ENCODE measurements around the gene AGBL4.

DNA sequence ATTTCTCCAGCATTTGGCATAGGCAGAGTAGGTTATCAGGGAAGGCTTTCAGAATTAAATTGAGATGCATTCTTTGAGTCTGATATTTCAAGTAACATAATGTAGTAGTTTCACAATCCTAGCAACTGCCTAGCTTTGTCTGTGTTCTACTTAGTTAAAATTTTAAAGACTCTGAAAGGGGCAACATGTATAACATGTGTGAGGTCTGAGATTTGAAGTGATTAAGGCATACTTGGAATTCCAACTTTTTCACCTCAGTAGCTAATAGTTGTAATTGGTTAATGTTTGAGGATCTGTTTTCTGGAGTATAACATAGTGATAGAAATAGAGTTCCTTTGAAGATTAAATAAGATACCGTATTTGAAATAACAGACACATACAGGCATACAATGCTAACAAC lies 911.8 kb downstream of the AGBL4 start:
- no peak for TF ChIP-seq OSR1 (CRISPR knock-in tag; IDR thresholded peaks at IDR 0.05)
- TF ChIP-seq, protein P1, sequence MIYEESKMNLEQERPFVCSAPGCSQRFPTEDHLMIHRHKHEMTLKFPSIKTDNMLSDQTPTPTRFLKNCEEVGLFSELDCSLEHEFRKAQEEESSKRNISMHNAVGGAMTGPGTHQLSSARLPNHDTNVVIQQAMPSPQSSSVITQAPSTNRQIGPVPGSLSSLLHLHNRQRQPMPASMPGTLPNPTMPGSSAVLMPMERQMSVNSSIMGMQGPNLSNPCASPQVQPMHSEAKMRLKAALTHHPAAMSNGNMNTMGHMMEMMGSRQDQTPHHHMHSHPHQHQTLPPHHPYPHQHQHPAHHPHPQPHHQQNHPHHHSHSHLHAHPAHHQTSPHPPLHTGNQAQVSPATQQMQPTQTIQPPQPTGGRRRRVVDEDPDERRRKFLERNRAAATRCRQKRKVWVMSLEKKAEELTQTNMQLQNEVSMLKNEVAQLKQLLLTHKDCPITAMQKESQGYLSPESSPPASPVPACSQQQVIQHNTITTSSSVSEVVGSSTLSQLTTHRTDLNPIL (CRISPR knock-in tag; IDR thresholded peaks at IDR 0.05; ENCODE audit: low read depth) = no peak
- TF ChIP-seq, protein P2, sequence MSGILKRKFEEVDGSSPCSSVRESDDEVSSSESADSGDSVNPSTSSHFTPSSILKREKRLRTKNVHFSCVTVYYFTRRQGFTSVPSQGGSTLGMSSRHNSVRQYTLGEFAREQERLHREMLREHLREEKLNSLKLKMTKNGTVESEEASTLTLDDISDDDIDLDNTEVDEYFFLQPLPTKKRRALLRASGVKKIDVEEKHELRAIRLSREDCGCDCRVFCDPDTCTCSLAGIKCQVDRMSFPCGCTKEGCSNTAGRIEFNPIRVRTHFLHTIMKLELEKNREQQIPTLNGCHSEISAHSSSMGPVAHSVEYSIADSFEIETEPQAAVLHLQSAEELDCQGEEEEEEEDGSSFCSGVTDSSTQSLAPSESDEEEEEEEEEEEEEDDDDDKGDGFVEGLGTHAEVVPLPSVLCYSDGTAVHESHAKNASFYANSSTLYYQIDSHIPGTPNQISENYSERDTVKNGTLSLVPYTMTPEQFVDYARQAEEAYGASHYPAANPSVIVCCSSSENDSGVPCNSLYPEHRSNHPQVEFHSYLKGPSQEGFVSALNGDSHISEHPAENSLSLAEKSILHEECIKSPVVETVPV (CRISPR knock-in tag; IDR thresholded peaks at IDR 0.05) = no peak
- TF ChIP-seq ZFP3 (CRISPR knock-in tag; IDR thresholded peaks at IDR 0.05) = no peak
- TF ChIP-seq TCF4 (CRISPR knock-in tag; IDR thresholded peaks at IDR 0.05; ENCODE audit: borderline replicate concordance) = no peak
- TF ChIP-seq ZC3H10 (CRISPR knock-in tag; IDR thresholded peaks at IDR 0.05) = no peak
- TF ChIP-seq ZFP30 (CRISPR knock-in tag; IDR thresholded peaks at IDR 0.05) = no peak
- TF ChIP-seq CSDC2 (CRISPR knock-in tag; IDR thresholded peaks at IDR 0.05) = no peak
- TF ChIP-seq ZNF70 (CRISPR knock-in tag; IDR thresholded peaks at IDR 0.05) = no peak
- no peak for TF ChIP-seq BACH2 (CRISPR knock-in tag; IDR thresholded peaks at IDR 0.05; ENCODE audit: borderline replicate concordance)
